Gastrocnemius medialis (tissue), 4 donors: ENCODE results near the gene CA10. TPM values are rescaled to one million over a fixed set of nuclear protein-coding genes. Genes with fewer than 3 reads are reported as not detected.

Experiments used
- ATAC-seq, 2 donors: fragments of 150-250 bp; one replicate each; pipeline ENCODE4 v1.9.1; 2016
- DNase-seq, 2 donors: peaks; one replicate each; pipeline ENCODE4 v3.0.0-alpha.2; 2019
- H3K27ac ChIP-seq, 4 donors: fragments of 200-600 bp; sonication (generic); 1 replicate in 1 of 4; 2 replicates in 3 of 4; pipeline ENCODE4 v1.5.1; 2016 to 2018; ENCODE audit warnings: mild to moderate bottlenecking in 2 of 4, moderate library complexity in 1 of 4
- H3K27me3 ChIP-seq, 3 donors: fragments of 200-600 bp; sonication (generic) in 2 of 3; 1 replicate in 1 of 3; 2 replicates in 2 of 3; pipeline versions ENCODE4 v1.5.1 to v1.6.0; 2016 to 2019; ENCODE audit warnings: mild to moderate bottlenecking in 1 of 3, moderate library complexity in 1 of 3
- H3K36me3 ChIP-seq, 2 donors: fragments of 200-600 bp; sonication (generic) in 1 of 2; one replicate each; pipeline ENCODE4 v1.5.1; 2017 to 2018
- H3K4me1 ChIP-seq, 2 donors: fragments of 200-600 bp; sonication (generic) in 1 of 2; one replicate each; pipeline ENCODE4 v1.5.1; 2016 to 2017; ENCODE audit warnings: mild to moderate bottlenecking in 2 of 2
- H3K4me3 ChIP-seq, 4 donors: fragments of 200-600 bp; sonication (generic) in 3 of 4; 1 replicate in 1 of 4; 2 replicates in 3 of 4; pipeline ENCODE4 v1.5.1; 2016 to 2019; ENCODE audit warnings: mild to moderate bottlenecking in 2 of 4
- H3K9me3 ChIP-seq, 3 donors: fragments of 200-600 bp; sonication (generic) in 2 of 3; 1 replicate in 1 of 3; 2 replicates in 2 of 3; pipeline ENCODE4 v1.5.1; 2016 to 2019
- POLR2A ChIP-seq, 2 donors: fragments of 450-650 bp; IDR thresholded peaks; one replicate each; pipeline ENCODE4 v1.6.1; 2017; ENCODE audit warnings: antibody characterized with exemption in 2 of 2, mild to moderate bottlenecking in 2 of 2, moderate library complexity in 2 of 2
- in situ Hi-C, 4 donors: fragments of 200-750 bp; cut with MboI; loops; one replicate each; pipeline versions ENCODE4 v1.15.0 to v1.8.0; 2017; ENCODE audit warnings: low sequenced_read_pairs in 4 of 4
- intact Hi-C: fragments of 100-400 bp; cut with DNase I; formaldehyde crosslinking; loops from one replicate; pipeline ENCODE4 v1.15.1; 2023; ENCODE audit warnings: low total_unique reads
- total RNA-seq, 4 donors: library from RNA; depleted of rRNA; stranded (reverse); fragments of >200 nt; gene quantifications; one replicate each; pipeline versions ENCODE4 v1.1.0 to v1.2.3, GENCODE V29; 2016
- TF ChIP-seq, protein P1 (sequence below), 5 experiments: fragments of 450-650 bp in 3 of 5; fragments of 200-600 bp in 2 of 5; sonication (generic) in 2 of 5; IDR thresholded peaks in 4 of 5; conservative IDR thresholded peaks in 1 of 5; 1 replicate in 4 of 5; 2 replicates in 1 of 5; pipeline ENCODE4 v1.5.1; 2016 to 2019; ENCODE audit warnings: antibody characterized with exemption in 5 of 5, mild to moderate bottlenecking in 3 of 5, moderate library complexity in 3 of 5

CA10 gene
- total RNA-seq, 4 donors from 2014 or later: not detected

DNA sequence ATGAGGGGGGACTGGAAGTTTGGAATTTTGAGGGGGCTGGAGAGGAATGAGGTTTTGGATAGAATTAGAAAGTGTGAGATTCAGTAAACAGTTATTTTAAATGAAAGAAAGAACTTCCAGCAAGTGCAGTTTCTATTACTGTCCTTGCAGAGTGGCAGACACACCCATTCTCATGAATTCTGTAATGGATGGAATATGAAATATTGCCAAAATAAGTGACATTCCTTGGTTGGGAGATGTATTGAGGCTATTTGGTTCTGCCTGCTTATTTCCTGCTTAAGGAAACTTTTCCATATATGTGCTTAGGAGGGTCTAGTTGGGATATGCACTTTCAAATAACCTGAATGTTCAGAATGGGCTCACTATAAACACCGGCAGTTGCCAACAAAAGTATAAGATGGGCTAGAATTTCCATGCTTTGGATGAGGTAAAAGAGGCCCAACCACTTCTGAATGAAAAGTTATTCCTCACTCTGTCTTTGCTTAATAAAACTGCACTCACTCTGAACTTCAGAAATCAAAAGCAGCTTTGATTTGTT lies 434.4 kb downstream of the CA10 start:
- Histone ChIP-seq H3K4me1 (no peaks in the 10 kb centered on the region), H3K9me3 (no peaks in the 10 kb centered on the region), H3K27ac (no peak overlapping the region), H3K27me3 (no peaks in the 10 kb centered on the region), H3K4me3 (no peak overlapping the region), H3K36me3 (no peaks in the 10 kb centered on the region)
- TF ChIP-seq, protein P1, sequence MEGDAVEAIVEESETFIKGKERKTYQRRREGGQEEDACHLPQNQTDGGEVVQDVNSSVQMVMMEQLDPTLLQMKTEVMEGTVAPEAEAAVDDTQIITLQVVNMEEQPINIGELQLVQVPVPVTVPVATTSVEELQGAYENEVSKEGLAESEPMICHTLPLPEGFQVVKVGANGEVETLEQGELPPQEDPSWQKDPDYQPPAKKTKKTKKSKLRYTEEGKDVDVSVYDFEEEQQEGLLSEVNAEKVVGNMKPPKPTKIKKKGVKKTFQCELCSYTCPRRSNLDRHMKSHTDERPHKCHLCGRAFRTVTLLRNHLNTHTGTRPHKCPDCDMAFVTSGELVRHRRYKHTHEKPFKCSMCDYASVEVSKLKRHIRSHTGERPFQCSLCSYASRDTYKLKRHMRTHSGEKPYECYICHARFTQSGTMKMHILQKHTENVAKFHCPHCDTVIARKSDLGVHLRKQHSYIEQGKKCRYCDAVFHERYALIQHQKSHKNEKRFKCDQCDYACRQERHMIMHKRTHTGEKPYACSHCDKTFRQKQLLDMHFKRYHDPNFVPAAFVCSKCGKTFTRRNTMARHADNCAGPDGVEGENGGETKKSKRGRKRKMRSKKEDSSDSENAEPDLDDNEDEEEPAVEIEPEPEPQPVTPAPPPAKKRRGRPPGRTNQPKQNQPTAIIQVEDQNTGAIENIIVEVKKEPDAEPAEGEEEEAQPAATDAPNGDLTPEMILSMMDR (IDR thresholded peaks at IDR 0.05 in 4 of 5, conservative IDR thresholded peaks at IDR 0.05 in 1 of 5): no peak
- TF ChIP-seq POLR2A (IDR thresholded peaks at IDR 0.05): no peak
- in situ Hi-C loops: no loop called here
- intact Hi-C loops: no loop called here
- ATAC-seq (no peak), DNase-seq (no peak)

DNA sequence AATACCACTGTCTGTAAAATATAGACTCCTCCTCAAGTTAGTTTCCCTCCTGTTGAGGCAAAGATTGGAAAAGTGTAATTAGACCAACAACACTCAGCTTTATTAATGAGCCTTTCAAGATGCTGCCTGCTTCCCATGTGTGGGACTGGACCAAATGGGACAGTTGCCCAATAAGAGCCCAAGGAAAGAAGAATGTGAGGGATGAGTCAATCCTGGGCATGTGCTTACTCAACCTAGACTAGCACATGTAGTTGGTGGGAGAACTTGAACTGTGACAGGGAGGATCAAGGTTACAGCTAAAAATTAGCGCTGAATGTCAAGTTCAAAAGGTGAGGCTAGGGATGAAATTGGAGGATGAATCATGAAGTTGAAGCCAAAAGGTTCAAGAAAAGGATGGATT lies 435.5 kb downstream of the CA10 start:
- no peaks in the 10 kb centered on the region for H3K4me1 ChIP-seq
- no peak for DNase-seq
- no peaks in the 10 kb centered on the region for H3K27me3 ChIP-seq
- in situ Hi-C loops (no loop called here), intact Hi-C loops (no loop called here)
- no peak overlapping the region for H3K4me3 ChIP-seq
- H3K9me3 ChIP-seq: no peaks in the 10 kb centered on the region
- H3K36me3 ChIP-seq: no peaks in the 10 kb centered on the region
- TF ChIP-seq, protein P1 (IDR thresholded peaks at IDR 0.05 in 4 of 5, conservative IDR thresholded peaks at IDR 0.05 in 1 of 5): no peak
- no peak for TF ChIP-seq POLR2A (IDR thresholded peaks at IDR 0.05)
- ATAC-seq: no peak
- no peak overlapping the region for H3K27ac ChIP-seq

DNA sequence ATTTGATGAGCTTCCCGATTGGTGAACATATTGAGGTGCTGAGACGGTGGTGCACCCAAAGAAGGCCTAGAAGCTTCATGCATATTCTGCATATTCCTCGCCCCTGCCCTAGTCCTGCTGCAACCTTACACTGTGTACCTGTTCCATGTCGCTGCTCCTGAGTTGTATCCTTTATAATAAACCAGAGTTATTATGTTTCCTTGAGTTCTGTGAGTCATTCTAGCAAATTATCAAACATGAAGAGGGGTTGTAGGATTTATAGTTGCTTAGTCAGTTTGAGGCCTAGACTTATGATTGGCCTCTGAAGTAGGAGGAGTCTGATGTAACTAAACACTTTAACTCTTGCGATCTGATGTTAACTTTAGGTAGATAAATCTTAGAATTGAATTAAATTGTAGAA lies 436.8 kb downstream of the CA10 start:
- DNase-seq: no peak
- Histone ChIP-seq H3K27ac (no peak overlapping the region), H3K4me3 (no peak overlapping the region), H3K27me3 (no peaks in the 10 kb centered on the region), H3K36me3 (no peaks in the 10 kb centered on the region), H3K4me1 (no peaks in the 10 kb centered on the region), H3K9me3 (no peaks in the 10 kb centered on the region)
- intact Hi-C loops: no loop called here
- TF ChIP-seq, protein P1 (IDR thresholded peaks at IDR 0.05 in 4 of 5, conservative IDR thresholded peaks at IDR 0.05 in 1 of 5): no peak
- no peak for TF ChIP-seq POLR2A (IDR thresholded peaks at IDR 0.05)
- no peak for ATAC-seq
- in situ Hi-C loops: no loop called here

DNA sequence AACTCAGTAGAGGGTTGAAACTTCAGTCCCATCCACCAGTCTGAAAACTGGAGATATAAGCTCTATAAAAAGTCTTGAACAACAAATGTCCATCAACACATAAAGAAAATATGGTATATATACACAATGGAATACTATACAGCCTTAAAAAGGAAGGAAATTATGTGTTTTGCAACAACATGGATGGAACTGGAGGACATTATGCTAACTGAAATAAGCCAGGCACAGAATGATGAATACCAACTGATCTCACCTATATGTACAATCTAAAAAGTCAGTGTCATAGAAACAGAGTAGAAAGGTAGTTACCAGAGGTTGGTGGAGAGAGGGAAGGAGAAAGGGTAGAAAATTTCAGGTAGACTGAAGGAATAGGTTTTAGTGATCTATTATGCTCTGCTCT lies 438.1 kb downstream of the CA10 start:
- Histone ChIP-seq H3K4me1 (no peaks in the 10 kb centered on the region), H3K36me3 (no peaks in the 10 kb centered on the region), H3K27me3 (no peaks in the 10 kb centered on the region), H3K27ac (no peak overlapping the region), H3K9me3 (no peaks in the 10 kb centered on the region), H3K4me3 (no peak overlapping the region)
- intact Hi-C loops (no loop called here), in situ Hi-C loops (no loop called here)
- no peak for DNase-seq
- TF ChIP-seq, protein P1 (IDR thresholded peaks at IDR 0.05 in 4 of 5, conservative IDR thresholded peaks at IDR 0.05 in 1 of 5): no peak
- ATAC-seq: no peak

DNA sequence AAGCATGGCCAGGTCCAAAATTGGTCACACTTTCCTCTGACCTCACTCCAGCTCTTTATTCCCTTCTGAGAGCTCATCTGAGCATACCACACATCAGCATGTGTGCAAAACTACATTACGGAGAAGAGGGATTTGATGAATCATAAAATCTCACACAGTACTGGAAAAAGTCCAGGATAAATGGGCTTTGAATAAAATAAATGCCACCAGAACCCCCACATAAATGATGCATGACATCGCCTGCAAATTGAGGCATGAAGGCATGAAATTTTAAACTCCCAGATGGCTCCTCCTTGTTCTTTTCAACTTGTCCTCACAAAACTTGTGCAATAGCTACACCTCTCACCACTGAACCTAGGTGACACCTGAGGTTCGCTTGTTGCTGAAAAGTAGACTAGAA lies 439.5 kb downstream of the CA10 start:
- no peaks in the 10 kb centered on the region for H3K36me3 ChIP-seq
- H3K27ac ChIP-seq: no peak overlapping the region
- no peak for DNase-seq
- no peak for TF ChIP-seq POLR2A (IDR thresholded peaks at IDR 0.05)
- TF ChIP-seq, protein P1 (IDR thresholded peaks at IDR 0.05 in 4 of 5, conservative IDR thresholded peaks at IDR 0.05 in 1 of 5): no peak
- no peak for ATAC-seq
- no peaks in the 10 kb centered on the region for H3K9me3 ChIP-seq
- in situ Hi-C loops: no loop called here
- H3K27me3 ChIP-seq: no peaks in the 10 kb centered on the region
- intact Hi-C loops: no loop called here
- no peaks in the 10 kb centered on the region for H3K4me1 ChIP-seq
- H3K4me3 ChIP-seq: no peak overlapping the region
